ENCODE data around the gene NADK. TPM values are rescaled to one million over a fixed set of nuclear protein-coding genes. Genes with fewer than 3 reads are reported as not detected.

NADK gene
- total and polyA plus RNA-seq, 2 of the 13 experiments (the other 11 are each of a cell fraction or from before 2014, with no cell fraction given): 56.6 to 60.1 TPM

DNA sequence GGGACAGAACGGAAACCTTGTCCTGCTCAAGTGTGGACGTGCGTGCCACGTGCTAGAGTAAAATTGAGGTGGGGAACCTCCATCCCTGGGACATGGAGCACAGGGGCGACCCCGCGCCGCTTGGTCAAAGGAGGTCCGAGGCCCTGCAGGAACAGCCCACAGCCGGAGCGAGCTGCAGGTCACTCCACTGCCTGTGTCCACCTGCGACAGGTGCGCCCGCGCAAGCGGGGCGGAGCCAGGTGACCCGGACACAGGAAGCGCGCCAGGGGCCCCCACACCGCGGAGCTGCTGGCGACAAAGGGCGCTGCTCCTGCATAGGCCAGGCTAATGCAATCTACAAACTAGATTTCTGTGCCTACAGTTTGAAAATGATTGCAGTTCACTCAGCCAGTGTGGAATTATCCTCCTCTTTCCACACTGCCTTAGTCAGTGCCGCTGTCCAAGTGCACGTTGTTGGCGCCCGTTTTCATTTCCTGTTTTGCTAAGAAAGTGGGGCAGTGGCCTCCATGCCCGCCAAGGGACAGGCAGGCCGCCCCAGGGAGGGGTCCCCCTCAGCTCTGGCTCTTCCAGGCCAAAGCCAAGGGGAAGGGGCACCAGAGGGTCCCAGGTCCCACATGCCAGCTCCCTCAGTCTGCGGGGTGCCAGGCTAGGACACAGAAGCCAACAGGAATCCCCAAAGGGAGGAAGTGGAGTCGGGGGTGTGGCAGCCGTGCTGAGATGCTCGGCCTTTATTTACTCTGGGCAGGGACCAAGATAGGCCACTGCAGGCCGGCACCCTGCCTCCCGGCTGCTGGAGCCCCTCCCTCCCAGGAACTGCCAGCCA, 4.3 kb upstream of the NADK start (continued):
- TF ChIP-seq ZNF709 (CRISPR knock-in tag; IDR thresholded peaks at IDR 0.05) (0 out of 2 replicates have a peak, but pooled peaks have one; percentile 24), FIP1L1 (IDR thresholded peaks at IDR 0.05; ENCODE audit: borderline replicate concordance, insufficient read depth, low read depth, low read length) (no peak; the same call in 1 of the 2 replicates), RBM22 (optimal IDR thresholded peaks at IDR 0.05; ENCODE audit: low read length) (peak; percentile 88), ZSCAN12 (CRISPR knock-in tag; IDR thresholded peaks at IDR 0.05) (no peak), FOXK1 (CRISPR knock-in tag; IDR thresholded peaks at IDR 0.05; ENCODE audit: borderline replicate concordance, low read depth) (0 out of 2 replicates have a peak, but pooled peaks have one; percentile 38), DNMT3B (CRISPR knock-in tag; conservative IDR thresholded peaks at IDR 0.05) (no peak), ZNF292 (CRISPR knock-in tag; IDR thresholded peaks at IDR 0.05; ENCODE audit: borderline replicate concordance, low read depth) (no peak), ZZZ3 (CRISPR knock-in tag; IDR thresholded peaks at IDR 0.05; ENCODE audit: borderline replicate concordance) (no peak), ZNF335 (CRISPR knock-in tag; IDR thresholded peaks at IDR 0.05) (no peak), SOX6 (IDR thresholded peaks at IDR 0.05) (no peak), SOX6 (CRISPR knock-in tag; IDR thresholded peaks at IDR 0.05) (peak; percentile 27; the same call in 1 of the 2 replicates), SALL2 (CRISPR knock-in tag; IDR thresholded peaks at IDR 0.05) (0 out of 2 replicates have a peak, but pooled peaks have one; percentile 52), GABPA (IDR thresholded peaks at IDR 0.05; ENCODE audit: low read depth, low read length) (no peak), GABPA (CRISPR knock-in tag; IDR thresholded peaks at IDR 0.05; ENCODE audit: low read depth) (peak; percentile 50; the same call in 1 of the 2 replicates), ZNF44 (CRISPR knock-in tag; IDR thresholded peaks at IDR 0.05) (no peak), REXO4 (CRISPR knock-in tag; IDR thresholded peaks at IDR 0.05; ENCODE audit: borderline replicate concordance) (no peak), ARID2 (CRISPR knock-in tag; IDR thresholded peaks at IDR 0.05; ENCODE audit: borderline replicate concordance) (no peak), ESRRA (CRISPR knock-in tag; IDR thresholded peaks at IDR 0.05; ENCODE audit: low read depth) (no peak; the same call in 1 of the 2 replicates)
- TF ChIP-seq, protein P1, sequence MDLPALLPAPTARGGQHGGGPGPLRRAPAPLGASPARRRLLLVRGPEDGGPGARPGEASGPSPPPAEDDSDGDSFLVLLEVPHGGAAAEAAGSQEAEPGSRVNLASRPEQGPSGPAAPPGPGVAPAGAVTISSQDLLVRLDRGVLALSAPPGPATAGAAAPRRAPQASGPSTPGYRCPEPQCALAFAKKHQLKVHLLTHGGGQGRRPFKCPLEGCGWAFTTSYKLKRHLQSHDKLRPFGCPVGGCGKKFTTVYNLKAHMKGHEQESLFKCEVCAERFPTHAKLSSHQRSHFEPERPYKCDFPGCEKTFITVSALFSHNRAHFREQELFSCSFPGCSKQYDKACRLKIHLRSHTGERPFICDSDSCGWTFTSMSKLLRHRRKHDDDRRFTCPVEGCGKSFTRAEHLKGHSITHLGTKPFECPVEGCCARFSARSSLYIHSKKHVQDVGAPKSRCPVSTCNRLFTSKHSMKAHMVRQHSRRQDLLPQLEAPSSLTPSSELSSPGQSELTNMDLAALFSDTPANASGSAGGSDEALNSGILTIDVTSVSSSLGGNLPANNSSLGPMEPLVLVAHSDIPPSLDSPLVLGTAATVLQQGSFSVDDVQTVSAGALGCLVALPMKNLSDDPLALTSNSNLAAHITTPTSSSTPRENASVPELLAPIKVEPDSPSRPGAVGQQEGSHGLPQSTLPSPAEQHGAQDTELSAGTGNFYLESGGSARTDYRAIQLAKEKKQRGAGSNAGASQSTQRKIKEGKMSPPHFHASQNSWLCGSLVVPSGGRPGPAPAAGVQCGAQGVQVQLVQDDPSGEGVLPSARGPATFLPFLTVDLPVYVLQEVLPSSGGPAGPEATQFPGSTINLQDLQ (CRISPR knock-in tag; IDR thresholded peaks at IDR 0.05): peak; percentile 78; the same call in 1 of the 2 replicates
- TF ChIP-seq, protein P2, sequence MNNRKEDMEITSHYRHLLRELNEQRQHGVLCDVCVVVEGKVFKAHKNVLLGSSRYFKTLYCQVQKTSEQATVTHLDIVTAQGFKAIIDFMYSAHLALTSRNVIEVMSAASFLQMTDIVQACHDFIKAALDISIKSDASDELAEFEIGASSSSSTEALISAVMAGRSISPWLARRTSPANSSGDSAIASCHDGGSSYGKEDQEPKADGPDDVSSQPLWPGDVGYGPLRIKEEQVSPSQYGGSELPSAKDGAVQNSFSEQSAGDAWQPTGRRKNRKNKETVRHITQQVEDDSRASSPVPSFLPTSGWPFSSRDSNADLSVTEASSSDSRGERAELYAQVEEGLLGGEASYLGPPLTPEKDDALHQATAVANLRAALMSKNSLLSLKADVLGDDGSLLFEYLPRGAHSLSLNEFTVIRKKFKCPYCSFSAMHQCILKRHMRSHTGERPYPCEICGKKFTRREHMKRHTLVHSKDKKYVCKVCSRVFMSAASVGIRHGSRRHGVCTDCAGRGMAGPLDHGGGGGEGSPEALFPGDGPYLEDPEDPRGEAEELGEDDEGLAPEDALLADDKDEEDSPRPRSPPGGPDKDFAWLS (CRISPR knock-in tag; IDR thresholded peaks at IDR 0.05; ENCODE audit: borderline replicate concordance): no peak
- TF ChIP-seq, protein P3, sequence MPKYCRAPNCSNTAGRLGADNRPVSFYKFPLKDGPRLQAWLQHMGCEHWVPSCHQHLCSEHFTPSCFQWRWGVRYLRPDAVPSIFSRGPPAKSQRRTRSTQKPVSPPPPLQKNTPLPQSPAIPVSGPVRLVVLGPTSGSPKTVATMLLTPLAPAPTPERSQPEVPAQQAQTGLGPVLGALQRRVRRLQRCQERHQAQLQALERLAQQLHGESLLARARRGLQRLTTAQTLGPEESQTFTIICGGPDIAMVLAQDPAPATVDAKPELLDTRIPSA (CRISPR knock-in tag; IDR thresholded peaks at IDR 0.05; ENCODE audit: borderline replicate concordance): no peak
- TF ChIP-seq, protein P4, sequence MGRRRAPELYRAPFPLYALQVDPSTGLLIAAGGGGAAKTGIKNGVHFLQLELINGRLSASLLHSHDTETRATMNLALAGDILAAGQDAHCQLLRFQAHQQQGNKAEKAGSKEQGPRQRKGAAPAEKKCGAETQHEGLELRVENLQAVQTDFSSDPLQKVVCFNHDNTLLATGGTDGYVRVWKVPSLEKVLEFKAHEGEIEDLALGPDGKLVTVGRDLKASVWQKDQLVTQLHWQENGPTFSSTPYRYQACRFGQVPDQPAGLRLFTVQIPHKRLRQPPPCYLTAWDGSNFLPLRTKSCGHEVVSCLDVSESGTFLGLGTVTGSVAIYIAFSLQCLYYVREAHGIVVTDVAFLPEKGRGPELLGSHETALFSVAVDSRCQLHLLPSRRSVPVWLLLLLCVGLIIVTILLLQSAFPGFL (CRISPR knock-in tag; IDR thresholded peaks at IDR 0.05): no peak

Measured in HepG2 (cell line).